ENCODE results near the gene RAD51B. TPM values are rescaled to one million over a fixed set of nuclear protein-coding genes. Genes with fewer than 3 reads are reported as not detected.

Gene RAD51B
- total and polyA plus RNA-seq, 3 donors from 2014 or later, result 5.5 to 22.5 (median 19.1) TPM

GRCh38 chr14:68523989-68524725, 704.6 kb downstream of the RAD51B start:
- H3K4me1 ChIP-seq, result peaks cover 24% of the 10 kb centered on the region
- DNase-seq, result peak; percentile 53
- intact Hi-C loops (cut with DNase I; ENCODE audit: low total_unique reads), result no loop called here

GRCh38 chr14:68525516-68525915, 705.9 kb downstream of the RAD51B start:
- peaks cover 21% of the 10 kb centered on the region for H3K4me1 ChIP-seq
- DNase-seq, result no peak
- 92 to 99% methylated on average over 4 of the region's 4 CpGs for WGBS, 2 donors
- H3K27ac ChIP-seq, result no peak overlapping the region
- no peaks in the 10 kb centered on the region for H3K27me3 ChIP-seq
- no peaks in the 10 kb centered on the region for H3K9me3 ChIP-seq
- no peaks in the 10 kb centered on the region for H3K36me3 ChIP-seq (ENCODE audit: low read depth, missing control alignments)
- intact Hi-C loops (cut with DNase I; ENCODE audit: low total_unique reads), result no loop called here
- H3K4me3 ChIP-seq, result no peak overlapping the region
- TF ChIP-seq CTCF (IDR thresholded peaks at IDR 0.05) (no peak), POLR2A (IDR thresholded peaks at IDR 0.05) (no peak)

More at GRCh38 chr14:68523989-68524725, 704.6 kb downstream of the RAD51B start:
- no peaks in the 10 kb centered on the region for H3K36me3 ChIP-seq (ENCODE audit: low read depth, missing control alignments)
- peak overlapping the region; percentile 46 to 85 for H3K27ac ChIP-seq
- H3K27me3 ChIP-seq, result no peaks in the 10 kb centered on the region
- 39 to 54% methylated on average over 12 of the region's 12 CpGs for WGBS, 2 donors
- TF ChIP-seq CTCF (IDR thresholded peaks at IDR 0.05) (peak; percentile 35 to 51 (median 45)), POLR2A (IDR thresholded peaks at IDR 0.05) (no peak)
- no peak overlapping the region for H3K4me3 ChIP-seq
- H3K9me3 ChIP-seq, result no peaks in the 10 kb centered on the region

GRCh38 chr14:68526512-68527091, 707.0 kb downstream of the RAD51B start:
- intact Hi-C loops (cut with DNase I; ENCODE audit: low total_unique reads), result no loop called here
- Histone ChIP-seq H3K4me1 (peaks cover 17% of the 10 kb centered on the region), H3K27ac (no peak overlapping the region), H3K9me3 (no peaks in the 10 kb centered on the region), H3K27me3 (no peaks in the 10 kb centered on the region), H3K4me3 (no peak overlapping the region), H3K36me3 (ENCODE audit: low read depth, missing control alignments) (no peaks in the 10 kb centered on the region)
- no peak for TF ChIP-seq CTCF (IDR thresholded peaks at IDR 0.05)
- no peak for TF ChIP-seq POLR2A (IDR thresholded peaks at IDR 0.05)
- DNase-seq, result no peak
- WGBS, 2 donors, result 83 to 89% methylated on average over 5 to 8 of the region's 8 CpGs

- peaks cover 10% of the 10 kb centered on the region for H3K4me1 ChIP-seq
- H3K9me3 ChIP-seq, result no peaks in the 10 kb centered on the region
- no peak for DNase-seq
- 73 to 86% methylated on average over 1 of the region's 1 CpG for WGBS, 2 donors
- H3K27me3 ChIP-seq, result no peaks in the 10 kb centered on the region
- H3K36me3 ChIP-seq (ENCODE audit: low read depth, missing control alignments), result no peaks in the 10 kb centered on the region
- TF ChIP-seq POLR2A (IDR thresholded peaks at IDR 0.05), result no peak
- no peak for TF ChIP-seq CTCF (IDR thresholded peaks at IDR 0.05)
- peak overlapping the region in 1 of 2 donors; percentile 32 for H3K27ac ChIP-seq
- no peak overlapping the region for H3K4me3 ChIP-seq
- intact Hi-C loops (cut with DNase I; ENCODE audit: low total_unique reads), result no loop called here
Observed at GRCh38 chr14:68527329-68527851, 707.8 kb downstream of the RAD51B start.
